Pons (tissue), 1 donor: ENCODE results near the gene OR12D2.
"Not testable (repeated sequence)": the region's sequence is repeated elsewhere in the genome, so short reads cannot be mapped to it uniquely, and the experiment has no call there.

Source experiments
- DNase-seq: peaks from one replicate; pipeline ENCODE4 v3.0.0-alpha.2; 2016; ENCODE audit warnings: low spot score

Gene OR12D2, protein sequence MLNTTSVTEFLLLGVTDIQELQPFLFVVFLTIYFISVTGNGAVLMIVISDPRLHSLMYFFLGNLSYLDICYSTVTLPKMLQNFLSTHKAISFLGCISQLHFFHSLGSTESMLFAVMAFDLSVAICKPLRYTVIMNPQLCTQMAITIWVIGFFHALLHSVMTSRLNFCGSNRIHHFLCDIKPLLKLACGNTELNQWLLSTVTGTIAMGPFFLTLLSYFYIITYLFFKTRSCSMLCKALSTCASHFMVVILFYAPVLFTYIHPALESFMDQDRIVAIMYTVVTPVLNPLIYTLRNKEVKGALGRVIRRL

DNA sequence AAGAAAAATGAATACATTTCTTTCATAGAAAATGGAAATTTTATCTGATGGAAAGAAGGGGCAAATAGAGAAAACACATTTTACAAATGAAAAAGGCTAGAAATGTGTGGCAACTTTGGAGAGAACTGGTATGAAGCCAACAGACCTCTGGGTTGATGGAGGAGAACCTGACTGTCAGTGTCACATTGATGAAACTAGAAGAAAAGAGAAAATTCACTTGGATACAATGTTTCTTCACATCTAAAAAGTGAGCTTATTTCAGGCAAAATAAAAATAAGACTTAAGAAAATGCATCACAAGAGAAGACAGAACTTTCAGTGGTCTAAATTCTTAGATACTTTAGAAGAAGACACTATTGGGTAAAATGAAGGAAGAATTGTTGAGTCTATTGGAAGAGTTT, at the start of gene OR12D2:
Gene OR12D2, plus strand, starts transcription at position 301 of the 400 bp plus-strand sequence. CDS start 1,069 bp downstream, outside the sequence.
- DNase-seq = no peak

- DNase-seq = not testable (repeated sequence)
Observed at GRCh38 chr6:29349348-29349747, 46.1 kb upstream of the OR12D2 start.

GRCh38 chr6:29354980-29355379, 40.5 kb upstream of the OR12D2 start:
- no peak for DNase-seq

DNA sequence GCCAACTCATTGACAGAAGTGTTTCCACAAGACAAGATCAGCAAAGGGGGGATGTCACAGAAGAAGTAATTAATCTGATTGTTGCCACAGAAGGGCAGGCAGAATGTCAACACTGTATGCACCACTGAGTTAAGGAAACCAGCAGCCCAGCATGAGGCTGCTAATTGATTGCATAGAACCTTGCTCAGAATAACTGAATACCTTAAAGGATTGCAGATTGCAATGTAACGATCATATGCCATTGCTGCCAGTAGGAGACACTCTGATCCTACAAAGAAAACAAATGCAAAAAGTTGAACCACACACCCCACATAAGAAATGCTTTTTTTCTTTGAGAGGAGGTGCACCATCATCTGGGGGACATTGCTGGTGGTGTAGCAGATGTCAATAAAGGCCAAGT, 39.8 kb upstream of the OR12D2 start:
- DNase-seq = no peak

- no peak for DNase-seq
Observed at GRCh38 chr6:29368765-29369164, 26.7 kb upstream of the OR12D2 start, which contains the start of gene OR5V1. TSS of gene OR5V1 (minus strand) at chr6:29368865. CDS start at chr6:29356195, 12,670 bp downstream.

- DNase-seq = no peak
Observed at GRCh38 chr6:29375191-29375590, 20.2 kb upstream of the OR12D2 start, which contains the start of gene OR12D3. TSS of gene OR12D3 (minus strand) at chr6:29375291. CDS start at chr6:29375287, 4 bp downstream.

DNA sequence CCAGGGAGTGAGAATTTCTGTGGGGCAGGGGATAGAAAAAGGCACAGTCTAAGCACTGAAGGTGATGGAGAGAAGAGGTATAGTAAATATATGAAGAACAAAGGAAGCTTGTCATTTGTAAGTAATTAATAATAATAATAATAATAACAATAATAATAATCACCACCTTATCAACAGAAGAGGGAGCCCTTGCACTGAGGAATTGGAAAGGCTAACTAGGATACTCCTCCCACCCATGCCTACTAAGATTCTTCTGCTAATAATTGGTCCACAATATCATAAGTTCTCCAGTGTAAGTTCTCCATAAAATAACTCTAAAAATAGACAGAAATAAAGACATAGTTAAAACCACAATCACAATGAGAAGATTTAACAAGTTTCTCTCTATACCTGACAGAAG, 19.4 kb upstream of the OR12D2 start:
- DNase-seq = no peak

DNA sequence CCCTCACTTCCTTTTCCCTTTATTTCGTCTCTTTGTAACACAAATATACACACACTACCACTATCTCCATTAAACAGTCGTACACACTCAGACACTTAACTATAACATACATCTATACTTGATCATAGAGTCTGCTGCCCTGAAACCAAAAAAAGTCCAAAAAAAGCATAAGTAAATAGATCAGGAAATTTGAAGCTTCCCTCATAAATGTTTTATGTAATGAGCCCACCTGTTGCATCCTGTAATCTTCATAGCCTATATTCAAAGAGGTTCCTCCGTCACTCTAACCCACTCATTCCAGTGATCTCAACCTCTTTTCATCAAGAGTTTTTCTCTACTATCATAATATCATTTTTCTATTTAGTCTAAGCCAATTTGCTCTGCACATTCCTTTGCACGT, 6.9 kb upstream of the OR12D2 start:
- no peak for DNase-seq

DNA sequence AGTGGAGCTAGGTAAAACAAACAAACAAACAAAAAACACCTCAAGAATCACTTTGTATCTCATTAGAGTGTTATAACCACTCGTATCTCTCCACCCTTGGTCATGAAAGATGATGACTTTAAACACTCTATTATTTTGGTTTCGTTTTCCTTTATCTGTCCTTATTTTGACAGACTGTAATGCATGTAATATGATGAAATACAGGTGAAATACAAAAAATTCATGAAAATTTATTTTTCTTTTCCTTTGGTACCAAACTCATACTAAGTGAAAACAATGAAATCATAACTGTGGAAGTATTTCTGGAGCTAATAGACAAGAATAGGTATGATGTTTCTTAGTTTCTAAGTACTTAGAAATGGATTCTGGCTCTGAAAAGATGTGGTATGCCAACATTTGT, 4.1 kb downstream of the OR12D2 start:
- DNase-seq = no peak

- DNase-seq = no peak
Observed at GRCh38 chr6:29403801-29404200, 8.4 kb downstream of the OR12D2 start.

DNA sequence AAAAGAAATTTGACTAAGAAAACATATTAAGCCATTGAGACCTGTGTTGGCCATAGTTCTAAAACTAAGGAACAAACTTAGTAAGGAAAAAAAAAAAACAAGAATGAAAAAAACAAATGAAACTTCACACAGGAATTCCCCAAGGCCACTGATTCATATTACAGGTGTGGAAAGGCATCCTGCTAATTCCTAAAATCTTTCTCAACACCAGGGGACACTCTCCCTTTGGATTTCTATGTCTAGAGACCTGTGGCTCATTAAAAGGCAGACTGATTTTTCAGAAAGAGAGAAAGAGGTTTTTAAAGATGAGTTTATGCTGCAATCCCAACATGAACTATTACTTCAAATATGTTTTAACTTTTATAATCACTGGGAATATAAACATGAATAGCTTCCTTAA, 19.2 kb downstream of the OR12D2 start, which contains the start of gene OR12D1:
Gene OR12D1, plus strand, starts transcription at position 341 of the 400 bp plus-strand sequence.
- no peak for DNase-seq

DNA sequence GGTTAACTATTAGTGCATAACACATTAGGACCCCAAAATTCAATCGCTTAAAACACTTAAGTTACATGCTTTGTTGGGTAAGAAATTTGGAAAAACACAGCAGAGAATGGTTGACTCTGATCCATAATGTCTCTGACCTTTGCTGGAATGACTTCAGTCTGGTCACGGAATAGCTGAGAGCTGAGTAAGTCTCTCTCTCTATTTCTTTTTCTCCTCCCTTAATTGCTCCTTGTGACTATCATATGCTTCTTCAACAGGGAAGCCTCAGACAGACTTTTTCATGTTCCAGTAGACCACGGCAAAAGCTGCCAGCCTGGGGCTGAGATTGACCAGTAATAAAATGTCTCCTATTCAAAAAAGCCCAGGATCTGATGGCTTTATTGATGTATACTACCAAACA, 24.1 kb downstream of the OR12D2 start:
- DNase-seq = no peak

DNA sequence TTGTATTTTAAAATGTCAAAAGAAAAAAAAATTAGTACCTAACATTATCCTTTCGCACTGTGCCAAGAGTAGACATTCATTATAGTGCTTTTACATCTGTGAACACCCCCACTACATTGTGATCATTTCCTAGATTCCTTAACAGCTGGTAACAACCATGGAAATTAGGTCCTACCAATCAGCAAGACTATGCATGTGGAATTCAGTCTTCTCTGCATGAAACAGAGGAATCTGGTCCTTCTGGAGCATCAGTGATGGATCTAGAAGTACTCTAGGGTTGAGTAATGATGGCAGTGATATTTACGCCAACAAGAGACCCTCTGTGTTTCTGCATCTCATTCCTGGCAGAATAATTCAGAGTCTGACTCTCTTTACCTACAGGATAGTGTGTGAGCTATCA, 28.7 kb downstream of the OR12D2 start:
- no peak for DNase-seq

- no peak for DNase-seq
Observed at GRCh38 chr6:29424575-29424974, 29.1 kb downstream of the OR12D2 start.

DNA sequence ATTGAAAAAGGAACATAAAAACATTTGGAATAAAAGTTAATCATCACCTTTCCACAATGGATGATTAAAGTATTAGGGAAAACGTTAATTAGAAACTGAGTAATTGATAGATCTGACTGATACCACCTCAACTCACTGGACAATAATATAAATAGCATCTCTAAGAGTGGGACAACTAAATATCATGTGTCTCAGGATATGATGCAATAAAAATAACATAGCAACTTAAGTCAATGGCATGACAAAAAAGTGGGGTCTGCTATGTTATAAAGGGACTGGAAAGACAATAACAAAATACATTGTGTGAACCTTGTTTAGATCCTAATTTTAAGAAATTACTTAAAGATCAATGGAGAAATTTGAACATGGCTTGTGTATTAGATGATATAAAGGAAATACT, 29.6 kb downstream of the OR12D2 start:
- no peak for DNase-seq

- DNase-seq = no peak
Observed at GRCh38 chr6:29426654-29427053, 31.2 kb downstream of the OR12D2 start.

DNA sequence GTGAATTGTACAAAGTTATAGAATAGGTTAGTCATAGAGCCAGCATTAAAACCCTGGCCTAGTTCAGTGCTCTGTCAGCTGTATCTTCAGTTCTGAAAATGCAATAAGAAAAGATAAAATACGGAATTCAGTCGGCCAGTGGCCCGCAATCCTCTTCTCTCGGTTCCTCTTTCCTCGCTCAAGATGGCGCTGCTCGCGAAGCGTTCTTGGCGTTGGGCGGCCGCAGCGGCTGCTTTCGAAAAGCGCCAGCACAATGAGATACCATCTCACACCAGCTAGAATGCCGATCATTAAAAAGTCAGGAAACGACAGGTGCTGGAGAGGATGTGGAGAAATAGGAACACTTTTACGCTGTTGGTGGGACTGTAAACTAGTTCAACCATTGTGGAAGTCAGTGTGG, 41.3 kb downstream of the OR12D2 start:
- DNase-seq = not testable (repeated sequence)

- no peak for DNase-seq
Observed at GRCh38 chr6:29439006-29439405, 43.6 kb downstream of the OR12D2 start, which contains the start of gene OR10C1. TSS of gene OR10C1 (plus strand) at chr6:29439306. CDS start at chr6:29440016, 710 bp downstream.

DNA sequence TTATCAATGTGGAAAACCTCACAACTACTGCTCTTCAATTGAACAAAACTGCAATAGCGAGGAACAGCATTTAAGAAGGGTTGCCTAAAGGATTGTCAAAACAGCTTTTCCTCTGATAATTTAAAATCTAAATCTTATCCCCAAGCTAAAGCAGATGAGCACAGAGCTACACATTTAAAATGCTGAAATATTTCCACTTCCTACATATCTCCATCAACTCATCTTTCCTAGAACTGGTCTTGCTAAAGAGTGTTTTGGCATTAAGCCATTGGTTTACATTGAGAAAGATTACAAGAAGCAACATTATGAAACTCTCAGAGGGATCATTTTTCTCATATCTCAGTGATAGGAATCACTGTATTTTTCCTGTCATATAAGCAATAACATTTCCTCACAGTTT, 47.3 kb downstream of the OR12D2 start:
- no peak for DNase-seq

DNA sequence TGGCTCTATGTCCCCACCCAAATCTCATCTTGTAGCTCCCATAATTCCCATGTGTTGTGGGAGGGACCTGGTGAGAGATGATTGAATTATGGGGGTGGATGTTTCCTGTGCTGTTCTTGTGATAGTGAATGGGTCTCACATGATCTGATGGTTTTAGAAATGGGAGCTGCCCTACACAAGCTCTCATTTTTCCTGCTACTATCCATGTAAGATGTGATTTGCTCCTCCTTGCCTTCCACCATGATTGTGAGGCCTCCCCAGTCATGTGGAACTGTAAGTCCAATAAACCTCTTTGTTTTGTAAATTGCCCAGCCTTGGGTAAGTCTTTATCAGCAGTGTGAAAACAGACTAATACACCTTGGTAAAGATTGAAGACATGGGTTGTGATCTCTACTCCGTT, 48.6 kb downstream of the OR12D2 start:
- DNase-seq = not testable (repeated sequence)
